COLO829 (cell line): ENCODE data around the gene HS3ST5.
"Not testable (repeated sequence)": the region's sequence is repeated elsewhere in the genome, so short reads cannot be mapped to it uniquely, and the experiment has no call there.

Source experiments
- DNase-seq: peaks from one replicate; pipeline ENCODE4 v3.0.0; 2012; ENCODE audit warnings: low spot score

Gene HS3ST5

DNA sequence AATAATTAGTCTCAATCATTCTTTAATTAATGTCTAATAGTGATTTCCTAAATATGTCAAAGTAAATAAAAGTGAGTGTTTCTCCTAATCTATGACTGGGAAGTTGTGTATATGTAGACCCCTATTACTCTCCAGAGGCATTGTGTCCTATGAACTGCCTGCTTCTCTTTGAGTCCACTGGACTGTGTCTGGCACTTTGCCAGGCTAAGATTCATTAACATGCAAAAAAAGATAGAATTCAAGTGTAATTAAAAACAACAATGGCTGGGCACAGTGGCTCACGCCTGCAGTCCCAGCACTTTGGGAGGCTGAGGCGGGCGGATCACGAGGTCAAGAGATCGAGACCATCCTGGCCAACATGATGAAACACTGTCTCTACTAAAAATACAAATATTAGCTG lies 298.3 kb downstream of the HS3ST5 start:
- not testable (repeated sequence) for DNase-seq

DNA sequence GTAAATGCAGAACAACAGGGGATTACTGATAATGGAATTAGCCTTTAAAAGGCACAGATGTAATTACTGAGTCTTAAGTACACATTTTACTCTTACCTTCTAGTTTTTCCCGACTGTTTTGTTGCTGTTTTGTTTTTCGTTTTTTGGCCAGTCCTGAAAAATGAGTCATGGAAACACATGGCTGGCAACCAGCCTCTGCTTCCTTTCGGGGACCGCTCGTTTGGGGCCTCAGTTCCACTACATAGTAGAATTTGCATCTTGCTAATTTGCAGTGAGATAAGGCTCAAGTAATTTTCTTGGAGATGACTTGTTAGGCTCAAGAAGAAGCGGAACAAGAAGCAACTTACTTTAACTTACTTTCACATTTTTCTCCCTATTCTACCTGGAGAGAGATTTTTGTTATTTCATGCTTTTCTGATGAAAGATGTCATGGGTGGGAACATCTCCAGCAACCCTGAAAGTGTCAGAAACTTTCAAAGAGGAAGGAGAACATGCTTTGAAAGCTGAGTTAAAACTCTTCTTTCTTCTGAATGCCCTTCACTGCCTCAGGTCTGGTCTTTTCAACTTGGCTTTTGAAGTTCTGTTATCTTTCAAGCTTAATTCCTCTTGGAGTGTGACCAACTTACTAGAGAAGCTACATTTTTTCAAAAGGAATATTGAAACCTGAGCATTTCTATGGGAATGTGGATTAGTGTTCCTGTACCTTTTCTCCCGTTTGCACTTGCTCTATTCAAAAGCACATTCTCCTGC lies 300.4 kb downstream of the HS3ST5 start:
- DNase-seq: no peak

GRCh38 chr6:114040871-114041270 lies 302.0 kb downstream of the HS3ST5 start:
- no peak for DNase-seq

DNA sequence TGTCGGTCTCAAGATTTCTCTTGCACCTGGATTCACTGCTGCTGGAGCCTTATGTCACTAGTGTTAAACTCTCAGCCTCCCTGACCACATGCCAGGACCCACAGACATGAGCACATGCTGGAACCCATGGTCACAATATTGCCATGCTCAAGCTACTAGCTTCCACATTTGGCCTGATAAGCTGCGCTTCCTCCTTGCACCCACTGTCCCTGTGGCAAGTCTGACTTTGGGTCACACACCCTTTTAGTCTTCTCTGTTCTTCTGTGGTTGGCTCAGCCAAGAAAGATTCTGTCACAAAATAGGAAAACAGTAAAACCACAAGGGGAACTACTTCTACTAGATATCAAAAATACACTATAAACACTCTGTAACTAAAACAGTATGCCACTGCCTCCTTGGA lies 303.0 kb downstream of the HS3ST5 start:
- no peak for DNase-seq

DNA sequence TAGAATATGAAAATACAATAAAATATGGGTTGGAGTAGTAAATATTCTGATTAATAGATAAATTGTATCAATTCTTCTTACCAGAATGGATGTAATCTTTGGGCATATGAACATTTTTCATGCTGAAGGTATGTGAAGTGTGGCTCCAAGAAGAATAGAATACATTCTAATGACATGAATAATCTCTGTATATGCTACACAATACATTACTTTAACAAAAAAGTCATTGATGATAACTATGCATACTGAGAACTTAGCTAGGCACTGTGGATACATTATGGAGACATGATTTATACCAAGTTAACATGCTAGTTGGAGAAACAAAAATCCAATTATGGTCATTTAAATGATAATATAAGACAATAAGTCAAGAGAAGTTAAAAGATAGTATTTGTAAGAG lies 309.2 kb downstream of the HS3ST5 start:
- DNase-seq: peak; percentile 9

GRCh38 chr6:114032721-114033120 lies 310.1 kb downstream of the HS3ST5 start:
- no peak for DNase-seq

DNA sequence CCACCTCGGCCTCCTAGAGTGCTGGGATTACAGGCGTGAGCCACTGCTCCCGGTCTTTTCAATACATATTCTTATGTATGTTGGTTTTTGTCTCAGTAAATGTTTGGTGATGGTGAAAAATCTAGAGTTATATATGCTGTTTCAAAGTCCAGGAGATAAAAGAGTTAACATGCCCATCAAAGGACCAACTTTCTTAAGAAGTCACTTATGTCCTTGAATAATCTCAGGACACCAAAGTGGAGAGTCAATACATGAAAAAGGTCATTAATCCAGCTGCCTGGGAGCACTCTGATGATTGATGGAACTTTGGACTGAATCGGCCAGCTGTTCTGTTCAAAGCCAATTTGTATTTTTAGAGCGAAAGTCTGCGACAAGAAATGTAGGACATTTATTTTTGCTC lies 312.1 kb downstream of the HS3ST5 start:
- no peak for DNase-seq

GRCh38 chr6:114024746-114025145 lies 318.1 kb downstream of the HS3ST5 start:
- DNase-seq: no peak

DNA sequence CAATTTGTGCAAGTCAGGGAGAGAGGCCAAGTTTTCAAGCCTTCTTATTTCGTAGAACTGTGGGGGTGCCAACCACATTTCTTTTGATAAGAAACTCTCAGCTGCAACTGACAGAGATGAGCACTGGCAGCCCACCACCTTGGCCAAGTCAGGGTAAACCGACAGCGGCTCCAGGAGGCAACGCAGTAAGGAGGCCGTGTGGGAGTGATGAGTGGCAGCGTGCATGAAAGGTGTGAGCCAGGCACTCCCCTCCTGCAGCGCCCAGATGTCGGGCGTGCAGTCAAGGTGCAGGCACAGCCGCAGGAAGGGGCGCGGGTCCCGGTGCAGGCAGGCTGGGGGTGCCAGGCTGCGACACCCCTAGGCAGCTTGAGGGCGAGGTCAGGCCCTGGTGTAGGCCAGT lies 322.6 kb downstream of the HS3ST5 start:
- no peak for DNase-seq

DNA sequence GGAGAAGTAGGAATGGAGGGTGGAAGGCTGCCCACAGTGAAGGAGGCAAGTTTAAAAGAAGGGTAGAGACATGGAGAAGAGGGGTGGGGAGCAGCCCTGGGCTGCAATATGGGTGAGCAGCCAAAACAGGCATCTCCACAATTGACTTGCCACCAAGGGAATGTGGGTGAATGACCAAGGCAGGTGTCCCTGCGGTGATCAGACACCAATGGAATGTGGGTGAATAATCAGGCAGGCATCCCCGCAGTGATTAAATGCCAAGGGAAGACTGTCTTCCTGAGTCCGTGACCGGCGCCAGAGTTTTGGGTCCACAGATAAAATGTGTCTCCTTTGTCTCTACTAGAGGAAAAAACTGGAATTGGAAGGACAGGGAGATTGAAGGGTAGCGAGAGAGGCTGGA lies 325.7 kb downstream of the HS3ST5 start:
- not testable (repeated sequence) for DNase-seq

- not testable (repeated sequence) for DNase-seq
Measured at GRCh38 chr6:114014106-114014505, 328.7 kb downstream of the HS3ST5 start.

DNA sequence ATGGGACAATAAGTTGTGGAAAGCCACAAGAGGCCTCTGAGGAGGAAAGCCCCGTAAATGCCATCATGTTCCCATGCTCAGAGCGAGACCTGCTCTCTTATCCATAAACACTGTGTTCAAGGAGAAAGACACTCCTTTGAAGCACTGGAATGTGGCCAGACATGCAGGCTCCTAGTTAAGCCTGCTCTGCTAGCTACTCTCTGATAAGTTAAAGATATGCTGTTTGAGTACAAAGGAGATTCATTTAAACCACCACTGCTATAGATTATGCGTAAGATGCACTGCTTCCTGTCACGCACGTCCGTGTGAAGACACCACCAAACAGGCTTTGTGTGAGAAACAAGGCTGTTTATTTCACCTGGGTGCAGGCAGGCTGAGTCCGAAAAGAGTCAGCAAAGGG lies 331.3 kb downstream of the HS3ST5 start:
- DNase-seq: not testable (repeated sequence)

DNA sequence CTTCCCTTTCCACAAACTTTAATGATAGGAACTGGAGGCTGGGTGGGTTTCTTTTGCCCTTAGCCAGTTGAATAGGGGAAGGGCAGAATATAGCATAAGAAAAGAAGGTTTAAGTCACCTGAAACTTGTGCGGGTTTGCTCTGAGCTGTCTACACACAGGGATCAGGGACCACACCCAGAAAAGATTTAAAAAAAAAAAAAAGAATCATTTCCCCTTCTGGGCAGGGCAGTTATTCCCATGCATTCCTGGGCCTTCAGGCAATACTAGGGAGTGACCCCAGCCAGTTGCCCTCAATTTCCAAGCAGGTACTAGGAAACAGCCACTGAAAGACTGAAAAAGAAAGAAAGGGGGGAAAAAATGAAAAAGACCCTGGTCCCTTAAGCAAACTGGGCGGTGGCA lies 332.3 kb downstream of the HS3ST5 start:
- DNase-seq: no peak

DNA sequence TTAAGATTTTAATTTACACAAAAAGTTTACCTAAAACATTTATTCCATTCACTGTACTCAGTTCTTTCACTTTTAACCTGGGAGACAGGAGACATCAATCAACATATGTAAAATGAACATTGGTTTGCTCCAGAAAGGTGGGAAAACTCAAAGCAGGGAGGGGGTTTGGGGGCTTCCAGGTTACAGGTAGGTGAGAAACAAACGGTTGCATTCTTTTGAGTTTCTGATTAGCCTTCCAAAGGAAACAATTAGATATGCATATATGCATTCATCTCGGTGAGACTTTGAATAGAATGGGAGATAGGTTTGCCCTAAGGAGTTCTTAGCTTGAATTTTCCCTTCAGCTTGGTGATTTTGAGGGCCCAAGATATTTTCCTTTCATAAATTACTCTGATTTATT lies 333.6 kb downstream of the HS3ST5 start:
- no peak for DNase-seq

GRCh38 chr6:114008331-114008730 lies 334.5 kb downstream of the HS3ST5 start:
- DNase-seq: no peak

GRCh38 chr6:114007516-114007915 lies 335.3 kb downstream of the HS3ST5 start:
- no peak for DNase-seq
